ENCODE data around the gene ANKRD33B.

ANKRD33B gene

GRCh38 chr5:10700516-10700915 is 136.6 kb downstream of the ANKRD33B start:
- Histone ChIP-seq H3K9me3 (ENCODE audit: control insufficient read depth, low read length) (no peaks in the 10 kb centered on the region), H3K4me3 (ENCODE audit: insufficient read depth, low read depth, low read length, poor library complexity, severe bottlenecking) (no peak overlapping the region), H3K36me3 (ENCODE audit: control insufficient read depth, insufficient read depth, low read length) (no peaks in the 10 kb centered on the region), H3K4me1 (ENCODE audit: control insufficient read depth, insufficient read depth, low read length, poor library complexity, severe bottlenecking) (peaks cover 12% of the 10 kb centered on the region), H3K27ac (ENCODE audit: insufficient read depth, low read length, poor library complexity, severe bottlenecking) (no peak overlapping the region), H3K27me3 (replicated peaks; ENCODE audit: control insufficient read depth, insufficient read depth, low read length, poor library complexity, severe bottlenecking) (no peaks in the 10 kb centered on the region)
- no peak for DNase-seq

GRCh38 chr5:10701567-10702039 is 137.7 kb downstream of the ANKRD33B start:
- Histone ChIP-seq H3K27ac (ENCODE audit: insufficient read depth, low read length, poor library complexity, severe bottlenecking) (no peak overlapping the region), H3K9me3 (ENCODE audit: control insufficient read depth, low read length) (no peaks in the 10 kb centered on the region), H3K4me1 (ENCODE audit: control insufficient read depth, insufficient read depth, low read length, poor library complexity, severe bottlenecking) (peaks cover 12% of the 10 kb centered on the region), H3K4me3 (ENCODE audit: insufficient read depth, low read depth, low read length, poor library complexity, severe bottlenecking) (no peak overlapping the region), H3K27me3 (replicated peaks; ENCODE audit: control insufficient read depth, insufficient read depth, low read length, poor library complexity, severe bottlenecking) (no peaks in the 10 kb centered on the region), H3K36me3 (ENCODE audit: control insufficient read depth, insufficient read depth, low read length) (no peaks in the 10 kb centered on the region)
- no peak for DNase-seq

- Histone ChIP-seq H3K9me3 (ENCODE audit: control insufficient read depth, low read length) (no peaks in the 10 kb centered on the region), H3K4me1 (ENCODE audit: control insufficient read depth, insufficient read depth, low read length, poor library complexity, severe bottlenecking) (peaks cover 12% of the 10 kb centered on the region), H3K4me3 (ENCODE audit: insufficient read depth, low read depth, low read length, poor library complexity, severe bottlenecking) (no peak overlapping the region), H3K27ac (ENCODE audit: insufficient read depth, low read length, poor library complexity, severe bottlenecking) (no peak overlapping the region), H3K36me3 (ENCODE audit: control insufficient read depth, insufficient read depth, low read length) (no peaks in the 10 kb centered on the region), H3K27me3 (replicated peaks; ENCODE audit: control insufficient read depth, insufficient read depth, low read length, poor library complexity, severe bottlenecking) (no peaks in the 10 kb centered on the region)
- no peak for DNase-seq
Observed at GRCh38 chr5:10702040-10702629, 138.3 kb downstream of the ANKRD33B start.

GRCh38 chr5:10702911-10703491 is 139.1 kb downstream of the ANKRD33B start:
- no peaks in the 10 kb centered on the region for H3K9me3 ChIP-seq (ENCODE audit: control insufficient read depth, low read length)
- H3K4me3 ChIP-seq (ENCODE audit: insufficient read depth, low read depth, low read length, poor library complexity, severe bottlenecking), result no peak overlapping the region
- no peaks in the 10 kb centered on the region for H3K27me3 ChIP-seq (replicated peaks; ENCODE audit: control insufficient read depth, insufficient read depth, low read length, poor library complexity, severe bottlenecking)
- no peak for DNase-seq
- H3K27ac ChIP-seq (ENCODE audit: insufficient read depth, low read length, poor library complexity, severe bottlenecking), result no peak overlapping the region
- H3K4me1 ChIP-seq (ENCODE audit: control insufficient read depth, insufficient read depth, low read length, poor library complexity, severe bottlenecking), result peaks cover 12% of the 10 kb centered on the region
- H3K36me3 ChIP-seq (ENCODE audit: control insufficient read depth, insufficient read depth, low read length), result no peaks in the 10 kb centered on the region

- Histone ChIP-seq H3K9me3 (ENCODE audit: control insufficient read depth, low read length) (no peaks in the 10 kb centered on the region), H3K27me3 (replicated peaks; ENCODE audit: control insufficient read depth, insufficient read depth, low read length, poor library complexity, severe bottlenecking) (no peaks in the 10 kb centered on the region), H3K27ac (ENCODE audit: insufficient read depth, low read length, poor library complexity, severe bottlenecking) (no peak overlapping the region), H3K4me1 (ENCODE audit: control insufficient read depth, insufficient read depth, low read length, poor library complexity, severe bottlenecking) (peaks cover 12% of the 10 kb centered on the region), H3K36me3 (ENCODE audit: control insufficient read depth, insufficient read depth, low read length) (no peaks in the 10 kb centered on the region), H3K4me3 (ENCODE audit: insufficient read depth, low read depth, low read length, poor library complexity, severe bottlenecking) (no peak overlapping the region)
- no peak for DNase-seq
Observed at GRCh38 chr5:10703676-10704075, 139.8 kb downstream of the ANKRD33B start.

- Histone ChIP-seq H3K27me3 (replicated peaks; ENCODE audit: control insufficient read depth, insufficient read depth, low read length, poor library complexity, severe bottlenecking) (no peaks in the 10 kb centered on the region), H3K36me3 (ENCODE audit: control insufficient read depth, insufficient read depth, low read length) (no peaks in the 10 kb centered on the region), H3K4me3 (ENCODE audit: insufficient read depth, low read depth, low read length, poor library complexity, severe bottlenecking) (no peak overlapping the region), H3K4me1 (ENCODE audit: control insufficient read depth, insufficient read depth, low read length, poor library complexity, severe bottlenecking) (peaks cover 12% of the 10 kb centered on the region), H3K27ac (ENCODE audit: insufficient read depth, low read length, poor library complexity, severe bottlenecking) (no peak overlapping the region), H3K9me3 (ENCODE audit: control insufficient read depth, low read length) (no peaks in the 10 kb centered on the region)
- DNase-seq, result no peak
Observed at GRCh38 chr5:10704949-10705621, 141.2 kb downstream of the ANKRD33B start.

- no peak for DNase-seq
- Histone ChIP-seq H3K9me3 (ENCODE audit: control insufficient read depth, low read length) (no peaks in the 10 kb centered on the region), H3K4me1 (ENCODE audit: control insufficient read depth, insufficient read depth, low read length, poor library complexity, severe bottlenecking) (peaks cover 12% of the 10 kb centered on the region), H3K4me3 (ENCODE audit: insufficient read depth, low read depth, low read length, poor library complexity, severe bottlenecking) (no peak overlapping the region), H3K27me3 (replicated peaks; ENCODE audit: control insufficient read depth, insufficient read depth, low read length, poor library complexity, severe bottlenecking) (no peaks in the 10 kb centered on the region), H3K27ac (ENCODE audit: insufficient read depth, low read length, poor library complexity, severe bottlenecking) (no peak overlapping the region), H3K36me3 (ENCODE audit: control insufficient read depth, insufficient read depth, low read length) (no peaks in the 10 kb centered on the region)
Observed at GRCh38 chr5:10705747-10706146, 141.9 kb downstream of the ANKRD33B start.

GRCh38 chr5:10706326-10706725 is 142.5 kb downstream of the ANKRD33B start:
- Histone ChIP-seq H3K27ac (ENCODE audit: insufficient read depth, low read length, poor library complexity, severe bottlenecking) (no peak overlapping the region), H3K4me3 (ENCODE audit: insufficient read depth, low read depth, low read length, poor library complexity, severe bottlenecking) (no peak overlapping the region), H3K36me3 (ENCODE audit: control insufficient read depth, insufficient read depth, low read length) (no peaks in the 10 kb centered on the region), H3K27me3 (replicated peaks; ENCODE audit: control insufficient read depth, insufficient read depth, low read length, poor library complexity, severe bottlenecking) (no peaks in the 10 kb centered on the region), H3K9me3 (ENCODE audit: control insufficient read depth, low read length) (no peaks in the 10 kb centered on the region), H3K4me1 (ENCODE audit: control insufficient read depth, insufficient read depth, low read length, poor library complexity, severe bottlenecking) (peaks cover 12% of the 10 kb centered on the region)
- DNase-seq, result no peak
